ENCODE measurements around the gene ZNF407. TPM values are rescaled to one million over a fixed set of nuclear protein-coding genes. Genes with fewer than 3 reads are reported as not detected.
A peak's percentile ranks its signal among the peaks of the same experiment; 100 is the strongest.

The ZNF407 gene
- total and polyA plus RNA-seq, 2 donors from 2014 or later = 2.5 to 17.8 TPM

DNA sequence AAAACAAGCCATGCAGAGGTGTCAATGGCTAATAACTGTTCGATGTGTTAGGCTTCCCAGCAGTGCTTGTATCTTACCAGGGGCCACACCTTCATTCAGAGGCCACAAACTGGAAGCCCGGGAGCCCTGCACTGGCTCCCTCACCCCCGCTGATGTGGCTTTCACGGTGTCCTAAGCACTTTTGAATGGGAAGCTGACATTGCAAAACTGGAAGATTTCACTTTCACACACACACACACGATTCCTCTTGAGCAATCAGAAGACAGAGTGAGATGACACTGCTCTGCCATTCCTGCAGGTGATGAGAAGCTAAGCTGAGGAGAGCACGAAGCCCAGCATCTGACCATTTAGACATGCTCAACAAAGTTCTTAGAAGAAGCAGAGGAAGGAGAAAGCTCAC is 8.6 kb upstream of the ZNF407 start:
- no peak overlapping the region for H3K9ac ChIP-seq (ENCODE audit: low read length in 3 of 3)
- DNase-seq = no peak
- H3K9me3 ChIP-seq (ENCODE audit: control insufficient read depth in 2 of 3, insufficient read depth in 1 of 3, low read length in 3 of 3) = no peaks in the 10 kb centered on the region
- no peaks in the 10 kb centered on the region for H3K4me1 ChIP-seq (ENCODE audit: control insufficient read depth in 2 of 3, insufficient read depth in 2 of 3, low read depth in 1 of 3, low read length in 3 of 3)
- TF ChIP-seq, protein P1, sequence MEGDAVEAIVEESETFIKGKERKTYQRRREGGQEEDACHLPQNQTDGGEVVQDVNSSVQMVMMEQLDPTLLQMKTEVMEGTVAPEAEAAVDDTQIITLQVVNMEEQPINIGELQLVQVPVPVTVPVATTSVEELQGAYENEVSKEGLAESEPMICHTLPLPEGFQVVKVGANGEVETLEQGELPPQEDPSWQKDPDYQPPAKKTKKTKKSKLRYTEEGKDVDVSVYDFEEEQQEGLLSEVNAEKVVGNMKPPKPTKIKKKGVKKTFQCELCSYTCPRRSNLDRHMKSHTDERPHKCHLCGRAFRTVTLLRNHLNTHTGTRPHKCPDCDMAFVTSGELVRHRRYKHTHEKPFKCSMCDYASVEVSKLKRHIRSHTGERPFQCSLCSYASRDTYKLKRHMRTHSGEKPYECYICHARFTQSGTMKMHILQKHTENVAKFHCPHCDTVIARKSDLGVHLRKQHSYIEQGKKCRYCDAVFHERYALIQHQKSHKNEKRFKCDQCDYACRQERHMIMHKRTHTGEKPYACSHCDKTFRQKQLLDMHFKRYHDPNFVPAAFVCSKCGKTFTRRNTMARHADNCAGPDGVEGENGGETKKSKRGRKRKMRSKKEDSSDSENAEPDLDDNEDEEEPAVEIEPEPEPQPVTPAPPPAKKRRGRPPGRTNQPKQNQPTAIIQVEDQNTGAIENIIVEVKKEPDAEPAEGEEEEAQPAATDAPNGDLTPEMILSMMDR (IDR thresholded peaks at IDR 0.05; ENCODE audit: borderline replicate concordance, extremely low read depth, insufficient read depth) = no peak
- FAIRE-seq = no peak
- intact Hi-C loops (cut with DNase I) = no loop called here
- H3K4me3 ChIP-seq (ENCODE audit: low read length in 3 of 3) = no peak overlapping the region
- H3K36me3 ChIP-seq (ENCODE audit: control insufficient read depth in 2 of 3, insufficient read depth in 3 of 3, low read length in 3 of 3) = no peaks in the 10 kb centered on the region
- H3K27me3 ChIP-seq (ENCODE audit: control insufficient read depth, insufficient read depth, low read length) = no peaks in the 10 kb centered on the region
- H3K27ac ChIP-seq (ENCODE audit: low read depth in 2 of 2, low read length in 2 of 2) = no peak overlapping the region

DNA sequence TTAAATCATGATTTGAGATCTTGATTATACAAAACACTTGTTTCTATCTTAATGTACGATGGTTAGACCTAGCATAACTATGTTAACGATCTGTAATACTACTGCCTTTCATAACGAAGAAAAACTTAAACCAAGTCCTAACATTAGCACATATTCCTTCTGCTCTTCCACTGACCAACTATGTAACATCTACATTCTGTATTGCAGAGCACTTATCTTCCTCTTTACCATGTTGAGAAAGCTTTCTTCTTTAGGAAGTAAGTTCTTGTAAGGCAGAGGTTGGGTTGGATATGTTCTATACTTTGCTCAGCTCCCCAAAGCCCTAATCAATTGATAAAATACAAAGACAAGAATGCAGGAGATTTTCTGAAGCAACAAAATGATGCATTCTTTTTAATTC is 7.9 kb upstream of the ZNF407 start:
- FAIRE-seq = no peak
- TF ChIP-seq, protein P1 (IDR thresholded peaks at IDR 0.05; ENCODE audit: borderline replicate concordance, extremely low read depth, insufficient read depth) = no peak
- no peak overlapping the region for H3K27ac ChIP-seq (ENCODE audit: low read depth in 2 of 2, low read length in 2 of 2)

DNA sequence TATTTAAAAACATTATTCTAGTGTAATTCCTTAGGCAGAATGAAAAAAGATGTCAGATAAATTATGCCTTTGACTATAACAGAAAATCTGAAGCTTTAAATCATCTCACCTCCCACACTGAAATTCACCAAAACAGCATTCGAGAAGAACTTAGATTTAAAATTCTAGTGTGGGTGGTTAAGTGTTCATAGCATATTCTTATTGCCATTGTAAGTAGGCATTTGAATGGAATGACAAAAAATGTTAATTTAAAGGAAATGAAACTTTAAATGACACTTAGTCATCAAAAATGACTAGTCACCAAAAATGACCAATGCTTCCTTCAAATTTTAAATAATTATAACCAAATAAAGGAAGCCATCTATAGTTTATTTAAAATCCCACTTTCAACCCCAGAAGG is 7.0 kb upstream of the ZNF407 start:
- DNase-seq (no peak), FAIRE-seq (no peak)
- intact Hi-C loops (cut with DNase I) = no loop called here
- Histone ChIP-seq H3K9ac (ENCODE audit: low read length in 3 of 3) (no peak overlapping the region), H3K36me3 (ENCODE audit: control insufficient read depth in 2 of 3, insufficient read depth in 3 of 3, low read length in 3 of 3) (no peaks in the 10 kb centered on the region), H3K4me3 (ENCODE audit: low read length in 3 of 3) (no peak overlapping the region), H3K27me3 (ENCODE audit: control insufficient read depth, insufficient read depth, low read length) (no peaks in the 10 kb centered on the region), H3K27ac (ENCODE audit: low read depth in 2 of 2, low read length in 2 of 2) (no peak overlapping the region), H3K4me1 (ENCODE audit: control insufficient read depth in 2 of 3, insufficient read depth in 2 of 3, low read depth in 1 of 3, low read length in 3 of 3) (peaks cover 0 to 3% (median 2%) of the 10 kb centered on the region in 3 donors), H3K9me3 (ENCODE audit: control insufficient read depth in 2 of 3, insufficient read depth in 1 of 3, low read length in 3 of 3) (no peaks in the 10 kb centered on the region)
- TF ChIP-seq, protein P1 (IDR thresholded peaks at IDR 0.05; ENCODE audit: borderline replicate concordance, extremely low read depth, insufficient read depth) = no peak

More for the DNA sequence above, 7.9 kb upstream of the ZNF407 start:
- Histone ChIP-seq H3K9ac (ENCODE audit: low read length in 3 of 3) (no peak overlapping the region), H3K4me3 (ENCODE audit: low read length in 3 of 3) (no peak overlapping the region), H3K4me1 (ENCODE audit: control insufficient read depth in 2 of 3, insufficient read depth in 2 of 3, low read depth in 1 of 3, low read length in 3 of 3) (no peaks in the 10 kb centered on the region), H3K27me3 (ENCODE audit: control insufficient read depth, insufficient read depth, low read length) (no peaks in the 10 kb centered on the region), H3K9me3 (ENCODE audit: control insufficient read depth in 2 of 3, insufficient read depth in 1 of 3, low read length in 3 of 3) (no peaks in the 10 kb centered on the region), H3K36me3 (ENCODE audit: control insufficient read depth in 2 of 3, insufficient read depth in 3 of 3, low read length in 3 of 3) (no peaks in the 10 kb centered on the region)
- no peak for DNase-seq
- intact Hi-C loops (cut with DNase I) = no loop called here

DNA sequence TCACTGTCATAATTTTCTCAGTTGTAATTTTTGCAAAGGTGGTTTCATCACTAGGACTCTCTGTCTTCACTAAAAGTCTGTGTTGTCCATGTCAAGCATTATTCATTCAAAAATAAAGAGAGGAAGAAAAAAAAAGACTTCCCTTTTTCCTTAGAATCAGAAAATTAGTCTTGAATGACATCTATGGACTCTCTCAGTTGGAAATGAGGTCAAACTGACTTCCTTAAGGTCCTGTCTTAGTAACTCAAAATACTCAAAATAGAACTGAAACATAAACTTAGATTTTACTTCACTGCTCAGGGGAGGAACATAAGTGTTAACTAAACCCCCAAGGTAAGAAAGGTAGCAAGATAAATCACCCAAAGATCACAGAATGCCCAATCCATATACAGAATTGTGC is 2.2 kb upstream of the ZNF407 start:
- intact Hi-C loops (cut with DNase I) = no loop called here
- FAIRE-seq = no peak
- Histone ChIP-seq H3K9ac (ENCODE audit: low read length in 3 of 3) (no peak overlapping the region), H3K4me3 (ENCODE audit: low read length in 3 of 3) (peak overlapping the region in 1 of 3 donors; percentile 83), H3K36me3 (ENCODE audit: control insufficient read depth in 2 of 3, insufficient read depth in 3 of 3, low read length in 3 of 3) (no peaks in the 10 kb centered on the region), H3K27me3 (ENCODE audit: control insufficient read depth, insufficient read depth, low read length) (no peaks in the 10 kb centered on the region), H3K9me3 (ENCODE audit: control insufficient read depth in 2 of 3, insufficient read depth in 1 of 3, low read length in 3 of 3) (no peaks in the 10 kb centered on the region), H3K4me1 (ENCODE audit: control insufficient read depth in 2 of 3, insufficient read depth in 2 of 3, low read depth in 1 of 3, low read length in 3 of 3) (peaks cover 3 to 9% (median 9%) of the 10 kb centered on the region in 3 donors), H3K27ac (ENCODE audit: low read depth in 2 of 2, low read length in 2 of 2) (no peak overlapping the region)
- DNase-seq = no peak
- TF ChIP-seq, protein P1 (IDR thresholded peaks at IDR 0.05; ENCODE audit: borderline replicate concordance, extremely low read depth, insufficient read depth) = no peak
